Glomerular visceral epithelial cell (primary cell): ENCODE measurements around the gene CEACAM18.

Experiments
- DNase-seq: peaks from one replicate; pipeline ENCODE4 v3.0.0-alpha.2; 2016; ENCODE audit errors: extremely low spot score

The CEACAM18 gene

DNA sequence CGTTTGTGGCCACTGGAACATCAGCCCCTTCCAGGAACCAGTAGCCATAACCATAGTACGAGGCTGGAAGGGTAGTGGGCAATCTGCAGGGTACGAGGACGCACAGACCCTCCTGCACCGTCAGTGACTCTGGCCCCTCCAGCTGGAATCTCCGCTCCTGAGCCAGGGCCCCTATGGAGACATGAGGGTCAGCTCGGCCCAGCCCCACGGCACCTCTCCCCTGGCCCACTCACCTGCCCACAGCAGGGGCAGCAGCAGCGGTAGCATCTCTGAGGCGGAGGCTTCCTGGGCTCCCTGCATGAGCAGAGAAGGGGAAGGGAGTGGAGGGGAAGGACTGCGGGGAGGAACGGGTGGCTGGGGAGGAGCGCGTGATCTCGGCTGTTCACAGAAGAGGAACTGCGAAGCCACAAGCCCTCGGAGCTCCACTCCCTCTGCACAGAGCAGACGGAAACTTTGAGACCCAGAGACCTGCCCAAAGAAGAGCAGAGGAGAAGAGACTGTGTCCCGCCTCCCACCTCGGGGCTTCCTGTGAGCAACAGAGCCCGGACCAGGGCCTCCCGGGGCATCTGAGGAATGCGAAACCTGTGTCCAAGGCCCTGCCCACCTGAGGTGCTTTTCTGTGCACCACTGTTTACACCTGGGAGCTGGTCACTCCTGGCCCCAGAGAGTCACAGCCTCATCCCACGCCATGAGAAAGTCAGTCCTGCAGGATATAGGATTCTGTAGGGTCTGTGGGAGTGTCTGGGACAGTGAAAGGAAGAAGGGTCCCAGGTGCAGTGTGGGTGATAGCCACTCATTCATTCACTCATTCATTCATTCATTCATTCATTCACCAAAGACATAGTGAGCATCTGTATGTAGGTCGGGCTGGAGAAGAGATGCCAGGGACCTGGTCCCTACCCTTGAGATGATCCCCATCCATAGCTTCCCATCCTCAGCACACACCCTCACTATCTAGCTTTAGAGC lies 53.3 kb downstream of the CEACAM18 start, which contains the start of gene SIGLEC6:
SIGLEC6 (minus strand) TSS at position 322 of the 967 bp plus-strand sequence; CDS start at position 300, 22 bp downstream.
- DNase-seq, result no peak

DNA sequence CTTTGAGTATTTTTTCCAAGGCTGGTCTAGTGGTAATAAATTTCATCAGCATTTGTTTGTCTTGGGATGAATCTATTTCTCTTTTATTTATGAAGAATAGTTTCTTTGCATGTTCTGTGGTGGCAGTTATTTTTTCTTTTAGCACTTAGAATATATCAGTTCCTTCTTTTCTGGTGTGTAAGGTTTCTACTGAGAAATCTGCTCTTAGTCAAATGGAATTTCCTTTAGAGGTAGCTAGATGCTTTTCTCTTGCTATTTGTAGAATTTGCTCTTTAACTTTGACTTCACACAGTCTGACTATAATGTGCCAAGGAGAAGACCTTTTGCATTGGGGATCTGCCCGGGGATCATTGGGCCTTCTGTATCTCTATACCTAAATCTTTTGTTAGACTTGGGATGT lies 57.2 kb downstream of the CEACAM18 start:
- DNase-seq, result no peak

DNA sequence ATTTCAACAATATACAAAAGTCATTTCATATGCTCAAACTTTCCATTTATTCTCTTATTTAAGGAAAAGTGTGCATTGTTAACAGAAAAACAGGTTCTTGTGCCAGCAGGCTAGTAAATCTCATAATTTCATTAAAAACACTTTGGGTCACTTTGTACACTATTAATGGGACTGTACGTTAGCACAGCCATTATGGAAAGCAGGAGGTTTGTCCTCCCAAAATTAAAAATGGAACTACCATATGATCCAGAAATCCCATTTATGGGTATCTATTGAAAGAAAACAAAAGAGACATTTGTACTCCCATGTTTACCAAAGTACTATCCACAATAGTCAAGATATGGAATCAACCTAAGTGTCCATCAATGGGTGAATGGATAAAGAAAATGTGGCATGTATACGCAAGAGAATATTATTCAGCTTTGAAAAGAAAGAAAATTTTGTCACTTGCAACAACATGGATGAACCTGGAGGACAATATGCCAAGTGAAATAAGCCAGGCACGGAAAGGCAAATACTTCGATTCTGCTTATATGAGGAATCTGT lies 61.6 kb downstream of the CEACAM18 start:
- no peak for DNase-seq
